ENCODE data around the gene UVRAG. TPM values are rescaled to one million over a fixed set of nuclear protein-coding genes. Genes with fewer than 3 reads are reported as not detected.

UVRAG gene
- total RNA-seq, 1 donor from 2014 or later = 103 TPM

DNA sequence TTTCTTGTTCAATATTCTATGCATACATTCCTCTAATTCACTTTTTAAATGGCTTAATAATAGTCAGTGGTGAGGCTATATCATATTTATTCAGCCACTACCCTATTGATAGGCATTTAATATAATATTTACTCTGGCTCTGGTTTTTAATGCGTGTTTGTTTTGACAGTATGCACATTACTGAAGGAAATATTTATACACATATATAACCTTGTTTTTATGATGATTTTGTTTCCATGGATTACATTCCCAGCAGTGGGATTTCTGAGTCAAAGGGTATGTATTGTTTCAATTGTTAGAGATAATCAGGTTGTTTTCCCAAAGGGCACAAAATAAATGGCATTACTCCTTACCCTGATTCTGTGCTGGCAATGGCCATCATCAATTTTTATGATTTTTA is 105.8 kb downstream of the UVRAG start:
- no peak for DNase-seq
- Mint-ChIP-seq H3K27ac (no peak overlapping the region), H3K36me3 (ENCODE audit: low read depth) (peaks cover 51% of the 10 kb centered on the region), H3K9me3 (peaks cover 6% of the 10 kb centered on the region), H3K4me3 (no peak overlapping the region), H3K27me3 (no peaks in the 10 kb centered on the region), H3K4me1 (peaks cover 44% of the 10 kb centered on the region)
- intact Hi-C loops (cut with micrococcal nuclease) = no loop called here
- TF ChIP-seq, protein P1, sequence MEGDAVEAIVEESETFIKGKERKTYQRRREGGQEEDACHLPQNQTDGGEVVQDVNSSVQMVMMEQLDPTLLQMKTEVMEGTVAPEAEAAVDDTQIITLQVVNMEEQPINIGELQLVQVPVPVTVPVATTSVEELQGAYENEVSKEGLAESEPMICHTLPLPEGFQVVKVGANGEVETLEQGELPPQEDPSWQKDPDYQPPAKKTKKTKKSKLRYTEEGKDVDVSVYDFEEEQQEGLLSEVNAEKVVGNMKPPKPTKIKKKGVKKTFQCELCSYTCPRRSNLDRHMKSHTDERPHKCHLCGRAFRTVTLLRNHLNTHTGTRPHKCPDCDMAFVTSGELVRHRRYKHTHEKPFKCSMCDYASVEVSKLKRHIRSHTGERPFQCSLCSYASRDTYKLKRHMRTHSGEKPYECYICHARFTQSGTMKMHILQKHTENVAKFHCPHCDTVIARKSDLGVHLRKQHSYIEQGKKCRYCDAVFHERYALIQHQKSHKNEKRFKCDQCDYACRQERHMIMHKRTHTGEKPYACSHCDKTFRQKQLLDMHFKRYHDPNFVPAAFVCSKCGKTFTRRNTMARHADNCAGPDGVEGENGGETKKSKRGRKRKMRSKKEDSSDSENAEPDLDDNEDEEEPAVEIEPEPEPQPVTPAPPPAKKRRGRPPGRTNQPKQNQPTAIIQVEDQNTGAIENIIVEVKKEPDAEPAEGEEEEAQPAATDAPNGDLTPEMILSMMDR (IDR thresholded peaks at IDR 0.05) = no peak
- no peak for ATAC-seq (ENCODE audit: low read depth)
- ChIA-PET POLR2A (no interaction called here), CTCF (no interaction called here)

DNA sequence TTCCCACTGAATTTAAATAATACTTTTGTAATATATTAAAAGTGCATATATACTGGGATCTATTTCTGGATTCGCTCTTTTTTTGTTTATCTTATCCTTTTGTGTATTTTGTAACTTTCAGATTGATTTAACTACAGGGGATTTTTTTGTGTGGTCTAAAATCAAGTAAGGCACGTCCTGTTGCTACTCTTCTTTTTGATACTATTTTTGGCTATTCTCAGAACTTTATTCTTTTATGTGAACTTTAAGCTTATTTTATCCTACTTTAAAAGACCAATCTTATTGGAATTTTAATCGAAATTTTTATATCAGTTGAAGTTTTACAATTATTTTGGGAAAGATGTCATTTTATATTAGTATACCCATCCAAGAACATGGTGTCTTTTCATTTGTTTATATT is 106.8 kb downstream of the UVRAG start:
- H3K4me3 Mint-ChIP-seq = no peak overlapping the region

DNA sequence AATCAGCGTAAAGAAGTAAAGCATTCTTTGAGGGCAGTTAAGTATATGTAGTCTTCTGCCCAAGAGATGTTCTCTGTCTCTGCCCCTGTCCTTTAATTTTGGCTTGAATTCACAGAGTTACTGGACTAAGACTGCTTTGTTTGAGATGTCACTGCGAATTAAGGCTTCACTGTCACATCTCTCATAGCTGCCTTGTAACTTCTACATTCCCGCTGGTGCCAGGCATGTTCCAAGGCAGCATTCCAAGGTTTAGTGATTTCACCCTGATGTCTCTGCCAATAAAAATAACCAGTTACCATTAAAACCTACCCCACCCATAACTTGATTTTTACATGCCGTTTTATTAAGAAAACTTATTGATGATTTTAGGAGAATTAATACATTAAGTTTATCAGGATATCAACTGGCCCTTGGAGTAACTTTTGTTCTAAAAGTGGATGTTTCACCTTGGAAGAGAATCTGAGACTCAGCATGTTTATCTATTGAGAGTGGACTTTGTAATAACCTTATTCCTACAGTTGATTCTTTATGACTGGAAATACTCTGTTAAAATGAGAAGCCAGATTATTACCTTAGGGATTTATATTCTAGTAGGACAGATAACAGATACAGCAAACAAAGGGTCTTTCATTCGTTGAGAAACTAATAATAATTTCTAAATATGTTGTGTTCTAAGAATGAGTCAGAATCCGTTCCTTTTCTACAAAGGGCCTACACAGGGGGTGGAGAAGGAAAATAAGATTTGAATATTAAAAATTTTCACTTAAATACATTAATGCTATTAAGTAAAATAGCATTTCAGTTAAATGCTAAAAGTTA is 110.2 kb downstream of the UVRAG start:
- no peak overlapping the region for H3K27ac Mint-ChIP-seq
- intact Hi-C loops (cut with micrococcal nuclease) = no loop called here
- peaks cover 39% of the 10 kb centered on the region for H3K4me1 Mint-ChIP-seq
- TF ChIP-seq, protein P1 (IDR thresholded peaks at IDR 0.05) = no peak
- DNase-seq (no peak), ATAC-seq (ENCODE audit: low read depth) (no peak)
- ChIA-PET CTCF (no interaction called here), POLR2A (no interaction called here)
- peaks cover 2% of the 10 kb centered on the region for H3K9me3 Mint-ChIP-seq
- no peak overlapping the region for H3K4me3 Mint-ChIP-seq
- H3K27me3 Mint-ChIP-seq = no peaks in the 10 kb centered on the region
- peaks cover 40% of the 10 kb centered on the region for H3K36me3 Mint-ChIP-seq (ENCODE audit: low read depth)

More for the DNA sequence above, 106.8 kb downstream of the UVRAG start:
- intact Hi-C loops (cut with micrococcal nuclease) = no loop called here
- H3K27me3 Mint-ChIP-seq = no peaks in the 10 kb centered on the region
- H3K27ac Mint-ChIP-seq = no peak overlapping the region
- ChIA-PET POLR2A (no interaction called here), CTCF (no interaction called here)
- H3K4me1 Mint-ChIP-seq = peaks cover 47% of the 10 kb centered on the region
- TF ChIP-seq, protein P1 (IDR thresholded peaks at IDR 0.05) = no peak
- H3K36me3 Mint-ChIP-seq (ENCODE audit: low read depth) = peaks cover 49% of the 10 kb centered on the region
- ATAC-seq (ENCODE audit: low read depth) (no peak), DNase-seq (no peak)
- peaks cover 2% of the 10 kb centered on the region for H3K9me3 Mint-ChIP-seq

DNA sequence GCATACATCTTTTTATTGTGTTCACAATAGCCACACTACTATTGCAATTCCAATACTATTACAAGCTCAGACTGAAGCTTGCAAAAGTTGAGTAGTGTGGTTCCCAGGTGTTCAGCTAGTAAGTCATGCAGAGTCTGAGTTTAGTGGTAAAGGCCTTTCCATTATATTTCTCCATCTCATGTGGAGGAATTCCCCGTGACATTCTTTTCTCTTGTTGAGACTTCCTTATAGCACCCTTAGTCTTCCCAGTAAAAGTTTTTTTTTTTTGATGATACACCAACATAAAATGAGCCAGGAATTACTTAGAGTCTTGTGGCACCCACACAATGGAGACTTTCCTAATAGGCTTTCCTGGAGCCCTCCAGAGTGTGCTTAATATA is 110.8 kb downstream of the UVRAG start:
- DNase-seq = no peak
- H3K27me3 Mint-ChIP-seq = no peaks in the 10 kb centered on the region
- no peak overlapping the region for H3K4me3 Mint-ChIP-seq
- H3K27ac Mint-ChIP-seq = no peak overlapping the region
- intact Hi-C loops (cut with micrococcal nuclease) = no loop called here
- TF ChIP-seq, protein P1 (IDR thresholded peaks at IDR 0.05) = no peak
- H3K9me3 Mint-ChIP-seq = no peaks in the 10 kb centered on the region
- H3K36me3 Mint-ChIP-seq (ENCODE audit: low read depth) = peaks cover 42% of the 10 kb centered on the region
- ChIA-PET CTCF (no interaction called here), POLR2A (interaction anchor here (0.6 kb wide), 1 partner anchor 61 kb away, joined by 5 read pairs; no protein-coding TSS in a partner anchor)
- no peak for ATAC-seq (ENCODE audit: low read depth)
- H3K4me1 Mint-ChIP-seq = peaks cover 36% of the 10 kb centered on the region

DNA sequence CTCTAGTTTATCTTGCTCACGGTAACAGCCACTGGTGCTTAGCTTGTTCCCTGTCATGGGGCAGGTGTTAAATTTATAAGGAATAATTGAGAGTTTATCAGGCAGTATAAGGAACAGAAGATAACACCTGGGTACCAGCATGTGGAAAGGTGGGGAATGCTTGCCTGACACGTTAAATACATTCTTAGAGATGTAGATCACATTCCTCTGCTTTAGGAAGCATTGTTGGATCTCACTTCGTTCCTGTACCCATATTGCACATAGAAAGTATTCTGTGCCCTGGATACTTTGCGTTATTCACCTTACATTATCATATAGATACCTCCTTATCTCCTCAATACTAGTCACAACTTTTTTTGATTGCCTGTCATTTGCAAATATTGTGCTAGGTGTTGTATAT is 114.7 kb downstream of the UVRAG start:
- DNase-seq = no peak
- Mint-ChIP-seq H3K27me3 (no peaks in the 10 kb centered on the region), H3K4me1 (peaks cover 24% of the 10 kb centered on the region), H3K4me3 (no peak overlapping the region), H3K36me3 (ENCODE audit: low read depth) (peaks cover 62% of the 10 kb centered on the region), H3K27ac (no peak overlapping the region), H3K9me3 (no peaks in the 10 kb centered on the region)
- ATAC-seq (ENCODE audit: low read depth) = no peak
- TF ChIP-seq, protein P1 (IDR thresholded peaks at IDR 0.05) = no peak
- intact Hi-C loops (cut with micrococcal nuclease) = no loop called here
- CTCF ChIA-PET = interaction anchor here (1.2 kb wide), 1 partner anchor 26 kb away, joined by 3 read pairs; no protein-coding TSS in a partner anchor
- POLR2A ChIA-PET = no interaction called here
